Effector memory CD8-positive, alpha-beta T cell (primary cell): ENCODE measurements around the gene SLC17A9.

Source experiments
- ATAC-seq: fragments of 150-1000 bp; cut with Tn5 transposase; replicated peaks from 2 replicates; pipeline ENCODE4 v1.10.0; 2021; ENCODE audit warnings: mild to moderate bottlenecking, moderate library complexity
- DNase-seq, 3 experiments: peaks; one replicate each; pipeline ENCODE4 v3.0.0; 2021
- H3K27ac Mint-ChIP-seq, 2 donors: one replicate each; pipeline ENCODE4 v1.8.0; 2022; ENCODE audit warnings: mild to moderate bottlenecking in 2 of 2, mixed read lengths in 2 of 2, moderate library complexity in 2 of 2
- H3K27me3 Mint-ChIP-seq, 2 donors: one replicate each; pipeline ENCODE4 v1.8.0; 2022; ENCODE audit warnings: mixed read lengths in 2 of 2
- H3K36me3 Mint-ChIP-seq: one replicate; pipeline ENCODE4 v1.8.0; 2022; ENCODE audit warnings: mild to moderate bottlenecking, moderate library complexity, mixed read lengths; ENCODE audit not compliant: insufficient read depth
- H3K4me1 Mint-ChIP-seq, 2 donors: one replicate each; pipeline ENCODE4 v1.8.0; 2022; ENCODE audit warnings: low read depth in 2 of 2, mixed read lengths in 2 of 2
- H3K4me3 Mint-ChIP-seq, 2 donors: one replicate each; pipeline ENCODE4 v1.8.0; 2022; ENCODE audit warnings: mild to moderate bottlenecking in 2 of 2, mixed read lengths in 2 of 2, moderate library complexity in 2 of 2
- H3K9me3 Mint-ChIP-seq, 2 donors: one replicate each; pipeline ENCODE4 v1.8.0; 2022; ENCODE audit warnings: mixed read lengths in 2 of 2

Gene SLC17A9

DNA sequence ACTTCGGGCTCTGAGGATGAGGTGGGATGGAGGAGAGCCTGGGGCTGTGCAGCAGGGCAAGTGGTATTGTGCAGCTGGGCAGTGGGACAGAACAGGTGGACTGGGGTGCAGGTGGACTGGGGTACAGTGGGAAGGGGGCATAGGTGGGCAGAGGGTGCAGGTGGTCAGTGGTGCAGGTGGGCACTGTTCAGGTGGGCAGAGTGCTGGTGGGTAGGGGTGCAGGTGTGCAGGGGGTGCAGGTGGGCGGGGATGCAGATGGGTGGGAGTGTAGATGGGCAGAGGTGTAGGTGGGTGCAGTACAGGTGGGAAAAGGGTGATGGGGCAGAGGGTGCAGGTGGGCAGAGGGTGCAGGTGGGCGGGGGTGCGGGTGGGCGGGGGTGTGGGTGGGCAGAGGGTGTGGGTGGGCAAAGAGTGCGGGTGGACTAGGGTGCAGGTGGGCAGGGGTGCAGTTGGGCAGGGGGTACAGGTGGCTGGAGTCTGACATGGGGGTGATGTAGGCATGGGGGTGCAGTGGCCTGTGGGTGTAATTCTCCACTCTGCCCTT is 33.8 kb downstream of the SLC17A9 start:
- ATAC-seq (no peak), DNase-seq (no peak)
- peaks cover 43 to 74% of the 10 kb centered on the region in 2 donors for H3K27me3 Mint-ChIP-seq
- H3K4me1 Mint-ChIP-seq = peaks cover 16 to 21% of the 10 kb centered on the region in 2 donors
- H3K27ac Mint-ChIP-seq = no peak overlapping the region
- H3K4me3 Mint-ChIP-seq = no peak overlapping the region
- H3K9me3 Mint-ChIP-seq = no peaks in the 10 kb centered on the region
- H3K36me3 Mint-ChIP-seq = peaks cover 3% of the 10 kb centered on the region

GRCh38 chr20:62987114-62987513 is 34.6 kb downstream of the SLC17A9 start:
- no peak overlapping the region for H3K4me3 Mint-ChIP-seq

GRCh38 chr20:62989201-62989601 is 36.7 kb downstream of the SLC17A9 start:
- DNase-seq (no peak), ATAC-seq (peak; percentile 48)
- H3K36me3 Mint-ChIP-seq = peaks cover 3% of the 10 kb centered on the region
- no peak overlapping the region for H3K27ac Mint-ChIP-seq
- no peaks in the 10 kb centered on the region for H3K9me3 Mint-ChIP-seq
- peak overlapping the region; percentile 30 to 46 for H3K4me3 Mint-ChIP-seq
- peaks cover 4% of the 10 kb centered on the region in 2 donors for H3K4me1 Mint-ChIP-seq
- H3K27me3 Mint-ChIP-seq = peaks cover 27 to 65% of the 10 kb centered on the region in 2 donors

More at GRCh38 chr20:62987114-62987513, 34.6 kb downstream of the SLC17A9 start:
- Mint-ChIP-seq H3K27me3 (peaks cover 37 to 74% of the 10 kb centered on the region in 2 donors), H3K9me3 (no peaks in the 10 kb centered on the region), H3K36me3 (peaks cover 3% of the 10 kb centered on the region), H3K4me1 (peaks cover 10 to 16% of the 10 kb centered on the region in 2 donors), H3K27ac (no peak overlapping the region)
- DNase-seq (no peak), ATAC-seq (no peak)

DNA sequence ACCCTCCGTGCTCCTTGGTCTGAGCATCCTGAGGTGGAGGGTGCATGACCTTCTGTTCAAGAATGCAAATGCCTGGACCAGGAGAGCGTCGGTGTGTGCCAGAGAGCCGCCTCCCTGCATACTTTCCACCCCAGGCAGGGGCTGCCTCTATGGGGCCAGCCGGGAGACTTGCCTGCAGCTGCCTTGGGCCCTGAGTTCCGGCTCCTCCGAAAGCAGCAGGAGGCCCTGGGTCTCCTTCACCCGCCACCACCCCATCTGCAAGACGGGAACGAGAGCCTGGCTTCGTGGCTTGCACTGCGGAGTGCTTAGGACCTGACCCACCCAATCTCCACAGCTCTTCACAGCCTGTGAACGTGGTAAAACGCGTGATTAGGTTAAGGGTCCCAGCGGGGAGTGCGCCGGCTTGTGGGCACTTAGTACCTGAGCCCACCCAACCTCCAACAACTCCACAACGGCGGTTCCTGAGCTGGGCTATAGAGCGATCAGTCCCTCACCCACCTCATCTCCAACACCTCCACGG is 37.9 kb downstream of the SLC17A9 start:
- Mint-ChIP-seq H3K9me3 (no peaks in the 10 kb centered on the region), H3K27ac (no peak overlapping the region), H3K4me3 (no peak overlapping the region), H3K27me3 (peaks cover 29 to 65% of the 10 kb centered on the region in 2 donors), H3K36me3 (no peaks in the 10 kb centered on the region), H3K4me1 (peaks cover 4% of the 10 kb centered on the region in 2 donors)
- ATAC-seq (no peak), DNase-seq (no peak)

DNA sequence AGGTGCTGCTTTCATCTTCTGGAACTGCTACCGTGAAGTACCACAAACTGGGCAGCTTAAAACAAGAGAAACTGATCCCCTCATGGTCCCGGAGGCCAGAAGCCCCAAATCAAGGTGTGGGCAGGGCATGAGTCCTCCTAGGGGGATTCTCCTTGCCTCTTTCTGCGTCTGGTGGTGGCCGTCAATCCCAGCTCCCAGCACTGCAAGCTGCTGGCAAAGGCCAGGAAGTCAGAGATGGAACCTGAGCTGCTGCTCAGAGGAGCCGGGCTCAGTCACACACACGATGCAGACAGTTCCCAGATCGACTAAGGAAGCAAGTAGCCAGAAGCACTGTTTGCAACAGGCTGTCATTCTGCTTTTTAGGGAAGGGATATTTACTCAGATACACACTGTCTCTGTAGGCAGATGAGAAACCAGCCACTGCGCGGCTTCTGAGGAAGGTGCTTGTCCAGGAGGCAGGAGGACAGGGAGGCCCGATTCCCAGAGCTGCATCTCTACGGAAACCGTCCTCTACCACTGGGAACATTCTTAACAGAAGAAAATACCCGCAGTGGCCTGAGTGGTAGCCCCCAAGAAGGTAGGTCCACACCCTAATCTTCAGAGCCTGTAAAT is 38.8 kb downstream of the SLC17A9 start:
- H3K27ac Mint-ChIP-seq = no peak overlapping the region
- H3K9me3 Mint-ChIP-seq = no peaks in the 10 kb centered on the region
- peaks cover 31 to 66% of the 10 kb centered on the region in 2 donors for H3K27me3 Mint-ChIP-seq
- ATAC-seq = no peak
- no peak overlapping the region for H3K4me3 Mint-ChIP-seq
- H3K36me3 Mint-ChIP-seq = no peaks in the 10 kb centered on the region
- DNase-seq = no peak
- peaks cover 2 to 4% of the 10 kb centered on the region in 2 donors for H3K4me1 Mint-ChIP-seq

DNA sequence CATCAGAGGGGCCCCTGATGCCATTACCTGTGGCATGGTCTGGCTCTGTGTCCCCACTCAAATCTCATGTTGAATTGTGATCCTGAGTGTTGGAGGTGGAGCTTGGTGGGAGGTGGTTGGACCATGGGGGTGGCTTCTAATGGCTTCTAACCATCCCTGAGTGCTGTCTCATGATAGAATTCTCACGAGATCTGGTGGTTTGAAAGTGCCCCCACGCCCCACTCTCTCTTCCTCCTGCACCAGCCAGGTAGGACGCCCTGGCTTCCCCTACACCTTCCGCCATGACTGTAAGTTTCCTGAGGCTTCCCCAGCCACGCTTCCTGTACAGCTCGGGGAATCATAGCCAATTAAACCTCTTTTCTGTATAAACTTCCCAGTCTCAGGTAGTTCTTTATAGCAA is 39.4 kb downstream of the SLC17A9 start:
- no peaks in the 10 kb centered on the region for H3K9me3 Mint-ChIP-seq
- ATAC-seq = no peak
- peaks cover 2 to 4% of the 10 kb centered on the region in 2 donors for H3K4me1 Mint-ChIP-seq
- no peak overlapping the region for H3K4me3 Mint-ChIP-seq
- no peak overlapping the region for H3K27ac Mint-ChIP-seq
- H3K27me3 Mint-ChIP-seq = peaks cover 31 to 65% of the 10 kb centered on the region in 2 donors
- DNase-seq = no peak
- H3K36me3 Mint-ChIP-seq = peaks cover 1% of the 10 kb centered on the region

DNA sequence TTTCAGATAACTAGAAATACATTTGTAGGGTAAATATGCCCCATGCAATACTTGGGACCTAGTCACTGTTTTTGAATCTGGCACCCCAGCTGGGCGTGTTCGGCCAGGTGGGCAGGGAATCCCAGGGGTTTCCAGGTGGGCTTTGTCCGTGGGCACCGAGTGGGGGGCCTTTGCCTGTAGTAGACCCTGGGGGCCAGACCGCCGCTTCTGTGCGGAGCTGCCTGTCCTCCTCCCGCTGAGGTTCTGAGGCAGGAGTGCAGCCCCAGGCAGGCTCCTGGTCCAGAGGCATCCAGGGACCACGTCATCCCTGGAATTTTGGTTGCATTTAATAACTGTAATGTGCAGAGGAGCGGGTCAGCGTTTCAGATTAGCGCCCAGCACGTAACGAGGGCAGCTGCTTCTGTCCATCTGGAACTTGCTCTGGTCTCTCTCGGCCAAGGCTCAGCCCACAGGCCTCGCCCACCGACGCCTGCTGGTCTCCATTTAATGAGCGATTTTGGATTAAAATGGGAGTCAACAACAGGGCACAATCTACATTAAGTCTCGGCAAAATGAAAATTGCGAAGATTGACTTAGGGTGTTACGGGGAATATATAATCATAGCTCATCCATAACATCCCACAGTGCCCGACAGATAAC is 41.5 kb downstream of the SLC17A9 start:
- H3K27ac Mint-ChIP-seq = no peak overlapping the region
- H3K27me3 Mint-ChIP-seq = peaks cover 49 to 77% of the 10 kb centered on the region in 2 donors
- peaks cover 4% of the 10 kb centered on the region for H3K36me3 Mint-ChIP-seq
- no peaks in the 10 kb centered on the region for H3K9me3 Mint-ChIP-seq
- ATAC-seq (no peak), DNase-seq (no peak)
- no peak overlapping the region for H3K4me3 Mint-ChIP-seq
- H3K4me1 Mint-ChIP-seq = peaks cover 1 to 2% of the 10 kb centered on the region in 2 donors

DNA sequence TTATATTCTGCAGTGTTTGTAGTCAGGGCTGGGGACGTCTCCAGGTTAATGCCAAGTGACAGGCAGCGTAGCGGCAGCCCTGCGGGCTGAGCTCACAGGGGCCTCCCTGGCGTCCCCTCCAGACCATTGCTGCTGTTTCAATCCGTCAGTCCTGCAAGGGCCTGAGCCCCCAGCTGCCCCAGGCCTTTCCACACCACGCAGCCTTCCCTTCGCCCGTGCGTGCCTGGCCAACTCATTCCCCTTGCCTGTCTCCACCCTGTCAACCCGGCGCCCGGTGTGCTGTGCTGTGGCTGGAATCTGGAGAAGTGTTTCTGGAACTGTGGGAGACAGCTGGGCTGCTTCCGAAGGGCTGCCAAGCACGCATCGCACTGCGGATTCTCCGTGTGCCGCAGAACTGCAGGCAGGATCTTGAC is 42.4 kb downstream of the SLC17A9 start:
- no peak overlapping the region for H3K27ac Mint-ChIP-seq
- peaks cover 4% of the 10 kb centered on the region for H3K36me3 Mint-ChIP-seq
- H3K4me1 Mint-ChIP-seq = peaks cover 0 to 3% of the 10 kb centered on the region in 2 donors
- ATAC-seq (no peak), DNase-seq (no peak)
- no peaks in the 10 kb centered on the region for H3K9me3 Mint-ChIP-seq
- peaks cover 57 to 86% of the 10 kb centered on the region in 2 donors for H3K27me3 Mint-ChIP-seq
- H3K4me3 Mint-ChIP-seq = no peak overlapping the region

DNA sequence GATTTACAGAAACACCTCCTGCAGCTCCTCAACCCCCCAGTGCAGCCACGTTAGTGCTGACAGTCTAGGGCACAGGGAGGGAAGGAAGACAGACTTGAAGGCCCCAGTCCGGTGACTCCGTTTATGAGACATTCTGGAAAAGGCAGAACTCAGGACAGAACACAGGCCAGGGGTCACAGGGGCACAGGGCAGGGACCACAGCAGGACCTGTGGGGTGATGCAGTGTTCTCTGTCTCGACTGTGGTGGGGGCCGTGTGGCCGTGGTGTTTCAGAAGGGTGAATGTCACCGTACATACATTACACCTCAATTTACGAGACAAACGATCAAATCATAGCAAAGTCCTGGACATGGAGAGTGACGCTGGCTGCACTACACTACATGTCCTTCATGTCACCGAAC is 43.0 kb downstream of the SLC17A9 start:
- Mint-ChIP-seq H3K27ac (no peak overlapping the region), H3K4me3 (no peak overlapping the region), H3K9me3 (no peaks in the 10 kb centered on the region), H3K4me1 (peaks cover 0 to 3% of the 10 kb centered on the region in 2 donors), H3K27me3 (peaks cover 63 to 87% of the 10 kb centered on the region in 2 donors), H3K36me3 (peaks cover 4% of the 10 kb centered on the region)
- DNase-seq (no peak), ATAC-seq (no peak)

DNA sequence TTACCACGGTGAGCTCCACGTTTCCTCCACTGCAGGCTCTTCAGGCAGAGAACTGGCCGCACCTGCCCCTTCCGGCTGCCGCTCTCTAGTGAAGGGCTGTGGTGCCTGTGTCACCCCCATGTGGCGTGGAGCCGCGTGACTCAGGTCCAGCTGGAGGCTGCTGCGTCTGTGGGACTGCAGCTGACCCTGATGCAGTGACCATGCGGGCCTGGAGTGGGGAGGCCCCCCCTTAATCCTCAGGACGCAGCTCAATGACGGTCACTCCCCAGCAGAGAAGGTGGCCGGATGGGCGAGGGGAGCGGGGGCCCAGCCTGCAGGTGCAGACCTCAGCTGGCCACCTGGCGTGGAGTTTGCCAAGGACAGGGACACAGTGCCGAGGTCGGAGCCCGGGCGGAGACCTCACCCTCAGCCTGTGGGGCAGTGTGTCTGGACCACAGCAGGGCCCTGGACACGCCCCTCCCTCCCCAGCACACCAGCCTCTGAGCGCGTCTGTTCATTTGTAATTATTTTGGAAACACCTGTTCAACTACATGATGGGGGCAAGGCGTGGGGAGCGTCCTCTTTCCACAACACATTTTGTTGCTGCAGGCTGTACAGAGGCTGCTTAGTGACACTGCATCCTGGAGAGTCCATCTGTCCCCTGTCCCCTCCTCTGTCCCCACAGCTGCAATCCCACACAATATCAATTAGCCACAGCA is 43.5 kb downstream of the SLC17A9 start:
- Mint-ChIP-seq H3K9me3 (no peaks in the 10 kb centered on the region), H3K27ac (no peak overlapping the region), H3K36me3 (peaks cover 4% of the 10 kb centered on the region), H3K27me3 (peaks cover 66 to 87% of the 10 kb centered on the region in 2 donors), H3K4me3 (no peak overlapping the region), H3K4me1 (peaks cover 0 to 3% of the 10 kb centered on the region in 2 donors)
- DNase-seq (no peak), ATAC-seq (no peak)

DNA sequence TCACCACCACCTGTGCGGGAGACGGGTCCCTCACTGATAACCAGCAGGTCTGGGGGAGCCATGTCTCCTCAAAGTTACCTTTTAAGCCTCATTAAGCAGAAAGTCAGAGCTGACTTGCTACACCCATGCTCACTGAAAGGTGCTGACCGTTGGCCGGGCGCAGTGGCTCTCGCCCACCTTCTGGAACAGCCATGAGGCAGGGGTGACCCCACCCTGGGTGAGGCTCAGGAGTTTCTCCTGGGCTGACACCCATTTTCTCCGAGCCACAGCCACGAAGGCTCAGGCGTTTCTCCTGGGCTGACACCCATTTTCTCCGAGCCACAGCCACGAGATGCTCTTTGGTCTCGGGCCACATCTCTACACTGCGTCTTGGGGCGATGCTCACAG is 44.1 kb downstream of the SLC17A9 start:
- ATAC-seq = no peak
- H3K27me3 Mint-ChIP-seq = peaks cover 66 to 87% of the 10 kb centered on the region in 2 donors
- H3K4me1 Mint-ChIP-seq = peaks cover 0 to 3% of the 10 kb centered on the region in 2 donors

GRCh38 chr20:62997417-62998035 is 45.0 kb downstream of the SLC17A9 start:
- ATAC-seq (no peak), DNase-seq (no peak)
- Mint-ChIP-seq H3K9me3 (no peaks in the 10 kb centered on the region), H3K36me3 (peaks cover 4% of the 10 kb centered on the region), H3K27me3 (peaks cover 66 to 87% of the 10 kb centered on the region in 2 donors), H3K4me1 (peaks cover 0 to 3% of the 10 kb centered on the region in 2 donors), H3K4me3 (no peak overlapping the region), H3K27ac (no peak overlapping the region)

More for the DNA sequence above, 44.1 kb downstream of the SLC17A9 start:
- DNase-seq = no peak
- H3K4me3 Mint-ChIP-seq = no peak overlapping the region
- no peak overlapping the region for H3K27ac Mint-ChIP-seq
- H3K36me3 Mint-ChIP-seq = peaks cover 4% of the 10 kb centered on the region
- H3K9me3 Mint-ChIP-seq = no peaks in the 10 kb centered on the region

DNA sequence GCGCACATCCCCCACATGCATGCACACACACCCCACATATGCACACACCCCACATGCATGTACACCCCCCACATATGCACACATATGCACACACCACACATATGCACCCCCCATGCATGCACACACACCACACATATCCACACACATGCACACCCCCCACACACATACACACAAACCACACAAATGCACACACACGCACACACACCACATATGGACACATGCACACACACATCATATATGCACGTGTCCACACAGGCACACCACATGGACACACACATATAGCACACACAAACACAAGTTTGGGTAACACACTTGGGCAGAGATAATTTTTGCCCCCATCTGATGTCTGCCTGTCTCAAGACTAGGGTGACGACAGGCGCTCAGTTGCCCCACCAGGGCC is 45.9 kb downstream of the SLC17A9 start:
- DNase-seq (no peak), ATAC-seq (no peak)
- peaks cover 0 to 3% of the 10 kb centered on the region in 2 donors for H3K4me1 Mint-ChIP-seq
- peaks cover 4% of the 10 kb centered on the region for H3K36me3 Mint-ChIP-seq
- H3K27ac Mint-ChIP-seq = no peak overlapping the region
- no peak overlapping the region for H3K4me3 Mint-ChIP-seq
- H3K9me3 Mint-ChIP-seq = no peaks in the 10 kb centered on the region
- peaks cover 69 to 91% of the 10 kb centered on the region in 2 donors for H3K27me3 Mint-ChIP-seq
